ENCODE data around the gene AHNAK. TPM values are rescaled to one million over a fixed set of nuclear protein-coding genes. Genes with fewer than 3 reads are reported as not detected.

AHNAK gene
- total RNA-seq, 3 donors from 2014 or later, result 473 to 1,283 (median 535) TPM

DNA sequence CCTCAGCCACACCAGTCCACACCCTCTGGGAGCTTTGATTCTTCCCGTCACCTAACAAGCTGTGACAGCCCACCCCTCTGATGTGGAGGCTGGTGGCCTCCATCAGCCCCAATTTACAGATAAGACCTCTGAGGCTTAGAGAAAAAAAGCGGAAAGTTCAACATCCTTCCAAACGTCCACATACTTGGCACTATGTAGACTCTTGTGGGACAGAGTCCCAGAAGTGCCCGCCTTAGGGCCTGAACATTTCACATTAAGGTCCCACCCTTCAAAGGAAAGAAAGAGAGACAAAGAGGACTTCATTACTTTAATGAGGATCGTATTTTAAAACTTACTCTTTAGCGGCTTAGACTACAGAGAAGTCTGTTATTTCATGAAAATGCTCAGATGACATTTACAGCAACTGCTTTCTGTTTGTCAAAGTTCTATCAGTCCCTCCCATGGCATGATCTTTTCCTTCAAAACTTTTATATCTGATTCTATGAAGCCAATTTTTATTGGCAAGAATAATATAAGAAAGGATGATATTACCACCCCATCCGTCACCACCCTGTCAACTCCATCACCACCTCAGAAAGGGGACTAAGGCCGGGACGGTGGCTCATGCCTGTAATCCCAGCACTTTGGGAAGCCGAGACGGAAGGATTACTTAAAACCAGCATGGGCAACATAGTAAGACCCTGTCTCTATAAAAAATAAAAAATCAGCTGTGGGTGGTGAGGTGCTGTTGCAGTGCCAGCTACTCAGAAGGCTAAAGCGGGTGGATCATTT is 143.5 kb downstream of the AHNAK start:
- DNase-seq (no peak), ATAC-seq (no peak)
- H3K9me3 ChIP-seq, result no peaks in the 10 kb centered on the region
- intact Hi-C loops (cut with DNase I, micrococcal nuclease), result no loop called here
- H3K36me3 ChIP-seq (ENCODE audit: low read depth), result no peaks in the 10 kb centered on the region
- H3K4me3 ChIP-seq, result no peak overlapping the region
- TF ChIP-seq, protein P1, sequence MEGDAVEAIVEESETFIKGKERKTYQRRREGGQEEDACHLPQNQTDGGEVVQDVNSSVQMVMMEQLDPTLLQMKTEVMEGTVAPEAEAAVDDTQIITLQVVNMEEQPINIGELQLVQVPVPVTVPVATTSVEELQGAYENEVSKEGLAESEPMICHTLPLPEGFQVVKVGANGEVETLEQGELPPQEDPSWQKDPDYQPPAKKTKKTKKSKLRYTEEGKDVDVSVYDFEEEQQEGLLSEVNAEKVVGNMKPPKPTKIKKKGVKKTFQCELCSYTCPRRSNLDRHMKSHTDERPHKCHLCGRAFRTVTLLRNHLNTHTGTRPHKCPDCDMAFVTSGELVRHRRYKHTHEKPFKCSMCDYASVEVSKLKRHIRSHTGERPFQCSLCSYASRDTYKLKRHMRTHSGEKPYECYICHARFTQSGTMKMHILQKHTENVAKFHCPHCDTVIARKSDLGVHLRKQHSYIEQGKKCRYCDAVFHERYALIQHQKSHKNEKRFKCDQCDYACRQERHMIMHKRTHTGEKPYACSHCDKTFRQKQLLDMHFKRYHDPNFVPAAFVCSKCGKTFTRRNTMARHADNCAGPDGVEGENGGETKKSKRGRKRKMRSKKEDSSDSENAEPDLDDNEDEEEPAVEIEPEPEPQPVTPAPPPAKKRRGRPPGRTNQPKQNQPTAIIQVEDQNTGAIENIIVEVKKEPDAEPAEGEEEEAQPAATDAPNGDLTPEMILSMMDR (IDR thresholded peaks at IDR 0.05), result no peak
- peaks cover 20% of the 10 kb centered on the region for H3K4me1 ChIP-seq (ENCODE audit: low read depth)

DNA sequence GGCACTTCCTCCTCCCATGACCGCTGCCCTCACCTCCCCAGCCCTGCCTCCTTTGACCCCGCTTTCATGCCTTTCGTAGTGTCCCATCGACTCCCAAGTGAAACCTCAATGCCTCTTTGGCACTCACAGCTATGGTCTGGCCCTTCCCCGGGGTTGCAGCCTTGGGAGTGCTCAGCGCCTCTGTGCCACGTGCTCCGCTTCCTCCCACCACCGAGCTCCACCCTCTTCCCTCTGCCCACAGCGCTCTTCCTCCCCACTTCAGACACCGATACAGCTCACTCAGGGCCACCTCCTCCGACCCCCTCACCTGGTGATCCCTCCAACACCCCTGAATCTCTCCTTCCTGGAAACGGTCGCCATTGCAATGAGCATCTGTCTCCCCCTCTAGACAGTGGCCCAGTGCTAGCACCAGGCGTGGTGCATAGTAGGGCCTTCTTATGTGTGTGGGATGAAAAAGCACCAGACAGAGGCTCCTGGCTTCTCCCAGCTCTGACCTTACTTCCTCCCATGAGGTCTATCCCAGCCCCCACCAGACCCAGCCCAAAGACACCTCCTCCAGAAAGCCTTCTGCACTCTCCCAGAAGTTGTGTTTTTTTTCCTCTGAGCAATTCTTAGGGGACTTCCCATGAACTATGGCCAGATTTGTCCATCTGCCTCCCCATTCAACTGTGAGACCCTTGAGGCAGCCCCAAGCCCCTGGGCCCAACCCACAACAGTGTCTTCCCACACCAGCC is 144.2 kb downstream of the AHNAK start:
- Histone ChIP-seq H3K36me3 (ENCODE audit: low read depth) (no peaks in the 10 kb centered on the region), H3K4me1 (ENCODE audit: low read depth) (peaks cover 20% of the 10 kb centered on the region), H3K9me3 (no peaks in the 10 kb centered on the region), H3K4me3 (no peak overlapping the region)
- TF ChIP-seq, protein P1 (IDR thresholded peaks at IDR 0.05), result no peak
- peak; percentile 68 for ATAC-seq
- intact Hi-C loops (cut with DNase I, micrococcal nuclease), result no loop called here
- peak in 2 of 3 donors; percentile 53 to 78 for DNase-seq

DNA sequence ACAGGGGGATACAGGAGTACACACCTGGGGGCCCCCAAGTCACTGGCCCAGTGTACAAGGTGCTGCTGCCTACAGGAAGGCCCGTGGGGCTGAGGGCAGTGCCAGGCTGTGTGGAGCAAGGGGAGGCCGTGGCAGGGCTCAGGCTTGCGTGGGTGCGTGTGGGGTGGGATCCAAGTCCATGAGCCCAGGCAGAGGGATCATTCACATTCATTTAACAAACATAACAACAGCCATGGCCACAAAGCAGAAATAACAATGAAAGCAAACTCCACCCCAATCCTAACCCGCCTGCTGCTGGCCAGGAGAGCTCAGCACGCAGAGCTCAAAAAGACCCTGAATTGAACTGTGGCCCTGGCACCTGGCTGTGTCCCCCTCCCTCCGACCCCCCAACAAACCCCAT is 144.8 kb downstream of the AHNAK start:
- peak in 1 of 3 donors; percentile 51 for DNase-seq
- Histone ChIP-seq H3K4me3 (no peak overlapping the region), H3K4me1 (ENCODE audit: low read depth) (peaks cover 20% of the 10 kb centered on the region), H3K36me3 (ENCODE audit: low read depth) (no peaks in the 10 kb centered on the region), H3K9me3 (no peaks in the 10 kb centered on the region)
- intact Hi-C loops (cut with DNase I, micrococcal nuclease), result no loop called here
- TF ChIP-seq, protein P1 (IDR thresholded peaks at IDR 0.05), result no peak
- ATAC-seq, result no peak

DNA sequence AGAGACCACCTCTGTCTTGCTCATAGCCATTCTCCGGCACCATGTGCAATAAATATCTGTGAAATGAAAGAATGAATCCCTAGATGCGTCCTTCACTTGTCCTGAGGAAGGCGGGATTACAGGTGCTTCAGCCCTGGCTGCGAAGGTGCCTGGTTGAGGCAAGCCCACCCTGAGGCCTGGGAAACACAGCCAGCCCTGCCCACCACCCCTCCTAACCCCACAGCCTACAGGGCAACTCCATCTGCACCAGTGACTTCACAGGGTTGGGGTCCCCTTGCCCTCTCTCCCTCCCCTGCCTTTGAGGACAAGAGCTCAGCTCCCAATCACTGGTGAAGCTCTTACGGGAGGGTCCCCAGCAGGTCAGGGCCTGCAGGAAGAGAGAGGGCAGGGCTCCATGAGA is 145.2 kb downstream of the AHNAK start:
- Histone ChIP-seq H3K4me3 (no peak overlapping the region), H3K4me1 (ENCODE audit: low read depth) (peaks cover 20% of the 10 kb centered on the region)

DNA sequence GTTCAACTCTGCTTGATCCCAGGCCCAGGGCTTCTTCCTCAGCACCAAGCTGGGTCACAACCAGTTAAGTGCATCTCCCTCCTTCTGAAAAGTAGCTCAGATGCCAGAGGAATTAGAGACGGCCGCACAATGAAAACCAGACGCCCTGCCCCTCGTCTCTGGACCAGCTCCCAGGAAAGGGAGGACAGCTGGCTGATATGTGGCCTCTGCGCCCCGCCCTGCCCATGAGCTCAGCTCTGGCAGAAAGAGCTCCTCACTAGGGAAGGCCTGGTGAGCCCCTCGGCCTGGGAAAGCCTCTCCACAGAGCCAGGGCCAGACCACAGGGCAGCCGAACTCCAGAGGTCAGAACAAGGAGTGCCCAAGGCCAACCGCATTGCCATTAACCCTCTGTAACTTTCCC is 145.8 kb downstream of the AHNAK start:
- Histone ChIP-seq H3K4me3 (no peak overlapping the region), H3K4me1 (ENCODE audit: low read depth) (peaks cover 20% of the 10 kb centered on the region), H3K36me3 (ENCODE audit: low read depth) (no peaks in the 10 kb centered on the region), H3K9me3 (no peaks in the 10 kb centered on the region)
- peak; percentile 69 for ATAC-seq
- TF ChIP-seq, protein P1 (IDR thresholded peaks at IDR 0.05), result no peak
- DNase-seq, result peak; percentile 65 to 84 (median 72)
- intact Hi-C loops (cut with DNase I, micrococcal nuclease), result no loop called here

More for the DNA sequence above, 145.2 kb downstream of the AHNAK start:
- intact Hi-C loops (cut with DNase I, micrococcal nuclease), result no loop called here
- no peaks in the 10 kb centered on the region for H3K36me3 ChIP-seq (ENCODE audit: low read depth)
- H3K9me3 ChIP-seq, result no peaks in the 10 kb centered on the region
- DNase-seq (peak in 1 of 3 donors; percentile 35), ATAC-seq (no peak)
- TF ChIP-seq, protein P1 (IDR thresholded peaks at IDR 0.05), result no peak

All from mucosa of descending colon (tissue), 3 donors.